HG03045 (cell line): ENCODE data around the gene PTGES2.
"Not testable (repeated sequence)": the region's sequence is repeated elsewhere in the genome, so short reads cannot be mapped to it uniquely, and the experiment has no call there.

Experiments
- ATAC-seq: cut with Tn5 transposase; IDR thresholded peaks from one replicate; pipeline ENCODE4 v1.9.1; 2021; ENCODE audit warnings: mild to moderate bottlenecking, moderate library complexity; ENCODE audit not compliant: unreplicated experiment

PTGES2 gene

DNA sequence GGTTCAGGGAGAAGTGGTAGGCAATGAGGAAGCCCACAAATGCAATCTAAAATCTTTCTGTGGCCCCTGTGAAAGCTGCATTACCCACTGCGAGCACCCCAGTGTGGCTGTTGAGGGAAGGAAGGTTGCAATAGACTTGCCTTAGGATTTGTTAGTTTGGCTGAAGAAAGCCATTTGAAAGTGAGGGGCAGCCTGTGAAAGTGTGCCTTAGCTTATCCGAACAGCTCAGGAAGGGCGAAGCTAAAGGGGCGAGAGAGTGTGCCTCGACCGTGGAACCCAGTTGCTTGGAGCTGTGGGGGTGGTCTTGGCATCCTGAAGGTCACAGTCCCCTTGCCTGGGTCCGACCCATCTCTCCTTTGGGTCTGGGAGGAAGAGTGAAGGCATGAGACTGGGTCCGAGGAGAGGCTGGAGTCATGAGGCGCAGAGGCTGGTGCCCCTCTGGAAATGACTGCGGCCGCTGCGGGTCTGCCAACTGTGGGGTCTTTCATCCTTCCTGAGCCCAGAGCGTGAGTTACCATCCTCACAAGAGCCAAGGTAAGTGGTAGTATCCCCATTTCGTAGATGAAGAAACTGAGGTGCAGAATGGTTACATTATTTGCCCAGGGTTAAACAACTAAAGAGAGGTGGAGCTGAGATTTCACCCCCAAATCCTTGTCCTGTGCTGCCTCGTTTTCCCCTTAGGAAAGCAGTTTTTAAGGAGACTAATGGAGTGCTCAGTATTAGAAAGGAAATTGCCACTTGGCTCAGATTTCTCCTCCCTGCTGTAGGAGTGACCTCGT is 35.1 kb downstream of the PTGES2 start:
- no peak for ATAC-seq

GRCh38 chr9:128091571-128091970 is 36.0 kb downstream of the PTGES2 start:
- ATAC-seq, result no peak

- ATAC-seq, result no peak
Observed at GRCh38 chr9:128091144-128091543, 36.4 kb downstream of the PTGES2 start.

DNA sequence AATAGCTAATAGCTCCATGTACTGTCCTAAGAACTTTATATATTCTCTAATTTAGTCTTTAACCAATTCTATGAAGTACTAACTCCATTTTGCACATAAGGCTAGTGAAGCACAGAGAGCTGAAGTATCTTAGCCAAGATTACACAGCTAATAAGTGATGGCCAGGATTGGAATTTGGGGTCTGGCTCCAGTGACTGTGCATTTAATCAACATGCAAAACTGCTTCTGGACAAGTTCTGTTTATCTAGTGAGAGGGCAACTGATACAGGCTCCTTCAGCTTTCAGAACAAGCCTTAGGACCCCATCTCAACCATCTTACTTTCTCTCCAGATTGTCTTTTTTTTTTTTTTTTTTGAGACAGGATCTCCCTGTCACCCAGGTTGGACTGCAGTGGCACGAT is 38.2 kb downstream of the PTGES2 start:
- no peak for ATAC-seq

DNA sequence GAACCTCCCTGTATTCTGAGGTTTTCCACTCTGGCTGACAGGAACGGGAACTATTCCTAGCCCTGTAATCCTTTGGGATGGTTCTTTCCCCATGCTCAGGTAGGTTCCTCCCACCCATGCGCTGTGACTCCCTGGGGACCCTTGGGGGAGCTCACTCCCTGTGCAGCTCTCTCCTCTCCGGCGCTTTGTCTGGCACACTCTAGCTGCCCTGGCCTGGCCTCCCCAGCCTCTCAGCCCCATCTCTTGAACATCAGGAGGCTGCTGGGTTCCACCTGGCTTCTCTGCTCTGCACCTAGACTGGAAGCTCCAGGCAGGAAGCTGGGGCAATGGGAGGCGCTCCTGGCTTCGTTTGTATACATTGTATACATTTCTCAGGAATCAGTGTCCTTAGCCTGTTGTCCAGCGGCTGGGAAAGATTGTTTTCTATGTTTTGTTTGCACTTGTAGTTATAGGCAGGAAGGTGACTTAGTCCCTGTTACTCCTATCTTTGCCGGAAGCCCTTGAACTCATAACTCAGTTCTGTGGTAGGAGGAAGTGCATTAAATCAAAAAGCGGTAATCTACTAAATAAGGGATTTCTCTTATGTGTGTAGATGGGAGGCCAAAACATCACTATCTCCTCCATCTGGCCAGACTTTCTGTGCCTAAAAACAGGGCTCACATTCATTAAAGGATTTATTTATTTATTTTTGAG is 39.1 kb downstream of the PTGES2 start:
- ATAC-seq, result no peak

GRCh38 chr9:128087262-128087661 is 40.3 kb downstream of the PTGES2 start:
- ATAC-seq, result no peak

GRCh38 chr9:128085943-128086342 is 41.6 kb downstream of the PTGES2 start:
- ATAC-seq, result no peak

GRCh38 chr9:128084746-128085145 is 42.8 kb downstream of the PTGES2 start:
- ATAC-seq, result no peak

DNA sequence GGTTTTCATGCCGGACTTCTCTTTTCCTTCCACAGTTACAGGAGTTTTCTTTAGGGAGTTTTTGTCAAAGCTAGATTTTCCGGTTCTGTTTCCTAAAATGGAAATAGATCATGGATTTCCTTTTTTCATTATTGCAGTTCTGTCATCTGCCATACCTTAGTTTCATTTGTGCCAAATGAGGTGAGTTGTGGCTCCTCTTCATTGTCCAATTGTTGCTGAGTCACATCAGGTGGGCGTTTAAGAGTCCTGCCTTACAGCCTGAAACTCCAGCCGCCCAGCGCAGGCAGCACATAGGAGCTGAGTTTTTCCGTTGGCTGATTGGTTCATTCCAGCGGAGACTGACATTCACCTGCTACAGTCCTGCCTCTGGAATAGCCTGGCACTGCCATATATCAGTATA is 45.4 kb downstream of the PTGES2 start:
- ATAC-seq, result no peak

DNA sequence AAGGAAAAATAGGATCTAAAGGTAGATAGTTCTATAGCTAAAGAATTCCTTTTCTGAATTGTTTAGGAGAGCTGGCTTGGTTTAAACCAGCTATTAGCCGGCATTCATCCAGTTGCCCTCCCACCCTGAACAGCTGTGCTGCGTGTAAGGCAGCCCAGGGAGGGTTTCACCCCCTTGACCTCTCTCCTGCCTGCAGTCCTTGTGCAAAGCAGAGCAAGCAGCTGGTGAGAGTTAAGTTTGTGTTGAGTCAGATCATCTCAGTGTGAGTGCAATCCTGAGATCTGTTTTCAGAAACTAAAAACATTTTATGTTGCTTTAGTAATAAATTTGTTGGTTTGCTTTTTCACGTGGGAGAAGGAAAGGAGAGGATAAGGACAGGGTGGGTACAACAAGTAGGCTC is 46.5 kb downstream of the PTGES2 start:
- ATAC-seq, result no peak

DNA sequence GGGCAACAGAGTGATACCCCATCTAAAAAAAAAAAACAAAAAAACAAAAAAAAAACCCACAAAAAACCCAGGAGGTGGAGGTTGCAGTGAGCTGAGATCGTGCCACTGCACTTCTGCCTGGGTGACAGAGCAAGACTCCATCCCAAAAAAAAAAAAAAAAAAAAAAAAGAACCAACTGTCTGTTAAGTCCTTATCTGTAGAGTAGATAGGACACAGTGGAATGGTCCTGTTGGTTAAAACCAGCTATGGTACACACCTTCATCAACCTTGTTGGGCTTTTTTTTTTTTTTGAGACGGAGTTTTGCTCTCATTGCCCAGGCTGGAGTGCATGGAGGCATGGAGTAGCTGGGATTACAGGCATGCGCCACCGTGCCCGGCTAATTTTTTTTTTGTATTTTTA is 47.3 kb downstream of the PTGES2 start:
- ATAC-seq, result no peak

GRCh38 chr9:128078504-128079434 is 48.8 kb downstream of the PTGES2 start:
- ATAC-seq, result no peak

- ATAC-seq, result no peak
Observed at GRCh38 chr9:128077847-128078503, 49.6 kb downstream of the PTGES2 start.

- no peak for ATAC-seq
Observed at GRCh38 chr9:128073253-128073886, 54.2 kb downstream of the PTGES2 start.

- no peak for ATAC-seq
Observed at GRCh38 chr9:128072144-128073021, 55.1 kb downstream of the PTGES2 start.

GRCh38 chr9:128071475-128071874 is 56.1 kb downstream of the PTGES2 start:
- ATAC-seq, result not testable (repeated sequence)

- no peak for ATAC-seq
Observed at GRCh38 chr9:128070874-128071273, 56.7 kb downstream of the PTGES2 start.
